Endothelial cell of umbilical vein (primary cell): ENCODE results near the gene ULK1.

Experiments used
- EZH2 ChIP-seq: IDR thresholded peaks from 2 replicates; pipeline ENCODE4 v1.6.1; 2012; ENCODE audit warnings: borderline replicate concordance, low read depth, mild to moderate bottlenecking, moderate library complexity, low read length, inconsistent platforms; ENCODE audit not compliant: severe bottlenecking
- GATA2 ChIP-seq: IDR thresholded peaks from 2 replicates; pipeline ENCODE4 v1.7.0; 2011; ENCODE audit warnings: low read depth, mild to moderate bottlenecking, moderate library complexity, mixed read lengths, low read length; ENCODE audit not compliant: insufficient read length, insufficient read depth
- JUN ChIP-seq: IDR thresholded peaks from 2 replicates; pipeline ENCODE4 v1.6.1; 2011; ENCODE audit warnings: borderline replicate concordance, low read depth; ENCODE audit not compliant: insufficient read length, insufficient read depth
- MAX ChIP-seq: IDR thresholded peaks from 2 replicates; pipeline ENCODE4 v1.6.1; 2011; ENCODE audit not compliant: insufficient read depth, insufficient read length
- POLR2A ChIP-seq: IDR thresholded peaks from 2 replicates; pipeline ENCODE4 v1.6.1; 2012; ENCODE audit warnings: low read depth, mild to moderate bottlenecking, control low read depth, low read length
- POLR2AphosphoS5 ChIP-seq: IDR thresholded peaks from 2 replicates; pipeline ENCODE4 v1.6.1; 2012; ENCODE audit warnings: low read depth, mild to moderate bottlenecking, control low read depth, low read length, moderate library complexity; ENCODE audit not compliant: insufficient read depth
- TF ChIP-seq, protein P1 (sequence below), 2 donors: IDR thresholded peaks; 1 replicate in 1 of 2; 2 replicates in 1 of 2; pipeline ENCODE4 v1.5.1; 2011; ENCODE audit warnings: low read length in 2 of 2, mild to moderate bottlenecking in 2 of 2, moderate library complexity in 2 of 2, control low read depth in 1 of 2, inconsistent platforms in 1 of 2, low read depth in 1 of 2; ENCODE audit not compliant: insufficient read depth in 1 of 2; ENCODE audit errors: extremely low read depth in 1 of 2

GRCh38 chr12:131930510-131930909, 36.1 kb downstream of the ULK1 start:
- no peak for TF ChIP-seq EZH2
- TF ChIP-seq, protein P1, sequence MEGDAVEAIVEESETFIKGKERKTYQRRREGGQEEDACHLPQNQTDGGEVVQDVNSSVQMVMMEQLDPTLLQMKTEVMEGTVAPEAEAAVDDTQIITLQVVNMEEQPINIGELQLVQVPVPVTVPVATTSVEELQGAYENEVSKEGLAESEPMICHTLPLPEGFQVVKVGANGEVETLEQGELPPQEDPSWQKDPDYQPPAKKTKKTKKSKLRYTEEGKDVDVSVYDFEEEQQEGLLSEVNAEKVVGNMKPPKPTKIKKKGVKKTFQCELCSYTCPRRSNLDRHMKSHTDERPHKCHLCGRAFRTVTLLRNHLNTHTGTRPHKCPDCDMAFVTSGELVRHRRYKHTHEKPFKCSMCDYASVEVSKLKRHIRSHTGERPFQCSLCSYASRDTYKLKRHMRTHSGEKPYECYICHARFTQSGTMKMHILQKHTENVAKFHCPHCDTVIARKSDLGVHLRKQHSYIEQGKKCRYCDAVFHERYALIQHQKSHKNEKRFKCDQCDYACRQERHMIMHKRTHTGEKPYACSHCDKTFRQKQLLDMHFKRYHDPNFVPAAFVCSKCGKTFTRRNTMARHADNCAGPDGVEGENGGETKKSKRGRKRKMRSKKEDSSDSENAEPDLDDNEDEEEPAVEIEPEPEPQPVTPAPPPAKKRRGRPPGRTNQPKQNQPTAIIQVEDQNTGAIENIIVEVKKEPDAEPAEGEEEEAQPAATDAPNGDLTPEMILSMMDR (IDR thresholded peaks at IDR 0.05; ENCODE audit: extremely low read depth in 1 of 2, insufficient read depth in 1 of 2, low read depth in 1 of 2, low read length in 2 of 2), result no peak
- TF ChIP-seq POLR2A, result no peak
- TF ChIP-seq POLR2AphosphoS5, result no peak
- TF ChIP-seq GATA2, result no peak
- no peak for TF ChIP-seq JUN
- no peak for TF ChIP-seq MAX
